GM12891 (cell line): ENCODE data around the gene PTGDR.

ENCODE experiments used
- PAX5 ChIP-seq: IDR thresholded peaks from 2 replicates; pipeline ENCODE4 v1.6.1; 2011; ENCODE audit warnings: low read length, moderate library complexity, mild to moderate bottlenecking; ENCODE audit not compliant: insufficient read depth, severe bottlenecking
- POLR2A ChIP-seq: IDR thresholded peaks from 2 replicates; pipeline ENCODE4 v1.6.1; 2011; ENCODE audit warnings: low read depth, low read length, control low read depth
- POLR2AphosphoS5 ChIP-seq: IDR thresholded peaks from 2 replicates; pipeline ENCODE4 v1.6.1; 2011; ENCODE audit warnings: low read depth, low read length, control low read depth
- TAF1 ChIP-seq: IDR thresholded peaks from 2 replicates; pipeline ENCODE4 v1.6.1; 2011; ENCODE audit warnings: low read depth, low read length, control low read depth

- TF ChIP-seq POLR2AphosphoS5 = no peak
- TF ChIP-seq TAF1 = no peak
- TF ChIP-seq POLR2A = no peak
- no peak for TF ChIP-seq PAX5
Measured at GRCh38 chr14:52307376-52307775, 39.9 kb downstream of the PTGDR start.
